CD4-positive, alpha-beta T cell treated with Interleukin-15 for 4 hours (primary cell): ENCODE results near the gene RTN4RL2.
A peak's percentile ranks its signal among the peaks of the same experiment; 100 is the strongest.

Experiments used
- DNase-seq: peaks from one replicate; pipeline ENCODE4 v3.0.0-alpha.2; 2020; ENCODE audit warnings: low spot score

Gene RTN4RL2

DNA sequence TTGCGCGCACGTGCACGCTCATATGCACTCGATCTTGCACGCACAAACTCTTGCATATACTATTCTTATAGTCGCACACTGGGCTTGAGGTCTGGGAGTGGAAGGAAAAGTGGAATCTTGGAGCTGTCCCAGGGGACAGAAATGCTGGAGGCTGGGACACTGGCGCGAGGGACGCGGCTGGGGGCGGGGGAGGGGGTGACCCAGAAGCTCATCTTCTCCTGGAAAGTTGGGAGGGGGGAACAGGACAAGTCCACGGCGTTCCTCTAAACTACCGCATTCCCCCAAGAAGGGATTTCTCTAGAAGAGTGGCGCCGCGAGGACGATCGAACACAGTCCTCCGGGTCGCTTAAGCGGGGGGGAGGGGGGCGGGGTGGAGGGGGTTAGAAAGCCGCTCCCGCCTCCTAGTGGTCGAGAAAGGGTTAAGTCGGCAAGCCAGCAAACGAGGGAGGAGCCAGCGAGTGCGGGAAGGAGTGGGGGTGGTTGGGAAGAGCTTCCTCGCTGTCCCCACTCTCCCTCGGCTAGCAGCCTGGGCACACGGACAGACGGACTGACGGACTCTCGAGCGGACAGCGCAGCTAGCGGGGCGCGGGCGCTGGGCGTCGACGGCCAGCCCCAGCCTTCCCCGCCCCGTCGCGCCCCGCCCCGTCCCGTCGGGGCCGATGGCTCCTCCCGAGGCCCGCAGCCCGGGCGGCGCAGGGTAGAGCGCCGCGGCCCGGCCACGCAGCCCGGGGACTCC lies at the start of gene RTN4RL2:
TSS of gene RTN4RL2 (plus strand) at position 507 of the 736 bp plus-strand sequence. CDS start 338 bp downstream, outside the sequence.
- DNase-seq = no peak

DNA sequence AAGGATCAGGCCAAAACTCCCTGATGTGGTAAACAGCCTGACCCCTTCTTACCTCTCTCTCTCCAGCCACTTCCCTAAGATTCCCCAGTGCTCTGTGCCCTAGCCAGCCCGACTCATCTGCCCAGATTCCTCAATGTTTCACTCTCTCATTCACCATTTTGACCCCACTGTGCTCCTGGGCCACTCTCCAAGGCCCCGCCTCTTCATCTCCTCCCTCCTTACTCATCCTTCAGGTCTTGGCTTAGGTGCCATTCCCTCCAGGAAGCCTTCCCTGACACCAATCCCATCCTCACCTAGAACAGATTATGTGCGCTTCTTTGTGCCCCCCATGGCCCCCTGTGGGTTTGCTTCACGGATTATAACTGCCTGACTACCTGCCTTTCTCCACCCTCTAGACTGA lies 46.6 kb upstream of the RTN4RL2 start:
- DNase-seq = no peak

DNA sequence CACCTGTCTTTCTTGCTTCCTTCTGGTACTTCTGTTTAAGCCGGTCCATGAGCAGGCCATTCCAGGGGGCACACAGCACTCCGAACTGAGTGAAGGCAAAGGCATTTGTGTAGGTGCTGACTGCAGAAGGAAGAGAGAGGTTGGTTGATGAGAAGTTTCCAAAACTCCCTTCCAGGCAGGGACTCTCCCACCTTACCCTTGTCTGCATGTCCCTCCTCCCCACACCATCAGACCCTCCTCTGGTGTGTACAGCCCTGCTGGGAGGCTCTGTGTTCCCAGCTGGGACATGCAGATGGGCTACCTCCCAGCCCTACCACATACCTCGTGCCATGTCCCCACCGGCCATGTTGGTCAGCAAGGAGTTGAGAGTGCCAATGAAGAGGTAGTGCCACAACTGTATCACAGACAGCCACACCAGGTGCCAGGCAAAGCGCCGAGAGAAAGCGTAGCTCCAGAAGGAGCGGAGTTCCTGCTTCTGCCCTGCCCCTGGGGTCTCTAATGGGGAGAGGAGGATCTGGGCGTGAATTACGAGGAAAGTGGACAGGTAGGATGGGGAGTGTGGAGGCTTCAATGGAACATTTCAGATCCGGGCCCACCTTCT lies 45.6 kb upstream of the RTN4RL2 start:
- DNase-seq = no peak

DNA sequence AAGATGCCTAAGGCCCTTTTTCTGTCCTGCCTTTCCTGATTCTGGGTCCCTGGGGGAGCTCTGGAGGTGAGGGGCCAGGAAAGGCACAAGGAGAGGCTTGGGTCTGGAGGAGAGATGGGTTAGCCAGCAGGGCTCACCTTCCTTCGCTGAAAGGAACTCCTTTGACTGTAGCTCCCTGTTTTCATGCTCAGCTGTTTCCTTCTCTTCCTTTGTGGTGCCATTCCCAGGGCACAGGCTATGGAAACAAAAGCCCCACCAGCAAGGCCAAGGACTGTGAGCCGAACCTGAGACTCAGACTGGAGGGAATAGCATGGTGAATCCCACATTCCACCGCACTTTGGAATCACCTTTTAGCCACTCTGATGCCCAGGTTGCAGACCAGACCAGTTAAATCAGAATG lies 43.9 kb upstream of the RTN4RL2 start:
- DNase-seq = no peak

DNA sequence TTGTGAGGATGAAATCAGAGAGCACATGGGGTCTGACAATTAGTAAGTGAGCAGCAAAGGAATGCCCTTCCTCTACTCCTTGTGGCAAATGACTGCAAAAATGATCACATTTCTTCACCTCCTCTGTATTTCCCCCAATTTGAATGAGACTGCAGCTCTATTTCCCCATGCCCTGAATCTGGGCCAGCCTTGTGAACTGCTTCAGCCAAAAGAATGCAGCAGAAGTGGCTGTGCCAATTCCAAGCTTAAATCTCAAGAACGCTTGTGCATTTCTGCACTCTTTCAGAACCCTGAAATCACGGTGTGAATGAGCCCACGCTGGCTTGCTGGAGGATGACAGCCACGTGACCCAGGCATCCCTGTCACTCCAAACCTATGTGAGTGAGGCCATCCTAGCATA lies 43.3 kb upstream of the RTN4RL2 start:
- DNase-seq = no peak

DNA sequence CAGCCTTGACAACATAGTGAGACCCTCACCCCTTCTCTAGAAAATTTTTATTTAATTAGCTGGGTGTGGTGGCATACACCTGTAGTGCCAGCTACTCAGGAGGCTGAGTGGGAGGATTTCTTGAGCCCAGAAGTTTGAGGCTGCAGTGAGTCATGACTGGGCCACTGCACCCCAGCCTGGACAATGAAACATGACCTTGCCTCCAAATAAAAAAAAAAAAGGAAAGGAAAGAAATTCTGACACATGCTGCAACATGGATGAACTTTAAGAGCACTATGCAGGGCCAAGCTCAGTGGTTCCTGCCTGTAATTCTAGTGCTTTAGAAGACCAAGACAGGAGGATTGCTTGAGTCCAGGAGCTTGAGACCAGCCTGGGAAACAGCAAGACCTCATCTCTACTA lies 42.2 kb upstream of the RTN4RL2 start:
- DNase-seq = no peak

DNA sequence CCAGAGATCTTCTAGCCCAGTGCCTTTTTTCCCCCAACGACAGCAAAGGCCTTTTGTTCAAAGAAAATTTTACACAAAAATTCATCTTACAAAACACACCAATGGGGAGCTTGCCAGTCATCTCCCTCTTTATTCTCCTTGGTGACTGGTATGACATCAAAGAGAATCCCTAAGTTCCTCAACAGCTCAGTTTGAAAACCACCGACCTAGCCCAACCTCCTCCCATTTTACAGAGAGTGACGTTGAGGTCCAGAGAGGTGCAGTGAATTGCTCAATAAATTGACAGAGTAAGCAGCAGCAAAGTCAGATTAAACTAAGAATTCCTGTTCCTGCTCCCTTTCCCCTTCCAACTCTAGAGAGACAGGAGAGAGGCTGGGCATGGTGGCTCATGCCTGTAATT lies 41.2 kb upstream of the RTN4RL2 start:
- DNase-seq = no peak

DNA sequence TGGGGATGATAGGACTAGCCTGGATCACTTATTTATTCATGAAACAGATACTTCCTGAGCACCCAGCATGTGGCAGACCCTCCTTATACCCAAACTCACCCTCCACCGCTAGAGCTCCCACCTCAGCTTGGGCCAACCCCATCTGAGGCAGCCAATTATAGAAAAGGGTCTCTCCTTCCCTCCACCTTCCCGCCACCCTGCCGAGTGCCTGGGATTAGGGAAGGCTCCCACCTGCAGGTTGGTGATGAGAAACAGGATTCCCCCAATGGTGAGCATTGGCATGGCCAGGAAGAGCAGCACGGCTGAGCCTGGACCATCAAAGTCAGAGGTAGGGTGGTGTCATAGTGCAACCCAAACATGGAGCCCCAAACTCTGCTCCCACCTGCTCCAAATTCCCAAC lies 39.3 kb upstream of the RTN4RL2 start:
- no peak for DNase-seq

DNA sequence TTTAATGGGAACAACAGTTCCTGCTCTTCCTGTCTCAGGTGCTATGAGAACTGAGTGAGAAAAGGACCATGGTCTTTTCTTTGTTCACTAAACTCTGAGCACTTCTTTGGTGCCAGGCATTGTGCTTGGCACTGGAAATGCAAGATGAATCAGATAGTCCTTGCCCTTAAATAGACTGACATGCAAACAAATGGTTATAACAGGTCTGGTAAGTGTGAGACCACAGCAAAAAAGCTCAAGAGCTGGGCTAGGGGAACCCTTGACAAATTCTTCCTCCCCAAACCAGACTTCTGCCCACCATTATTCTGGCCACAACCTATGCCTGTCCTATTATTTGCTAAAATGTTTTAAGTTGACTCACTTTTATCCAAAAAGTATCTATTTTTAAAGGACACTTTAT lies 38.5 kb upstream of the RTN4RL2 start:
- no peak for DNase-seq

DNA sequence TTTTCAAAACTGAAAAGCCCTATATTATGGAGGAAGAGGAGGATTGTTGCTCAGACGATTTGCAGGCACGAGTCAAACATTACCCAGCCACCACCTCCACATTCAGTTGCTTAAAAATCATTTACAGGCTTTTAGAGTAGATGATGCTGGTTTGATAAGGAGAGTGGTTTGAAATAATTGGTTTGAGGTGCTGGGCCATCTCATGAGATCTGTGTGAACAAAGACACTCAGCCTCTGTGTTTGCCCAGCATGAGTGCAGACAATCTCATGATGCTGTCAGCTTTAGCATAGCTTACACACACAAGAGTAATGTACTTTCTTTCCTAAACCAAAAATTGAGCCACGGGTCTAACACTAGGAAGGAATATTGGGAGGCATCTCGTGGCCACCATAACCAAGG lies 37.7 kb upstream of the RTN4RL2 start:
- no peak for DNase-seq

DNA sequence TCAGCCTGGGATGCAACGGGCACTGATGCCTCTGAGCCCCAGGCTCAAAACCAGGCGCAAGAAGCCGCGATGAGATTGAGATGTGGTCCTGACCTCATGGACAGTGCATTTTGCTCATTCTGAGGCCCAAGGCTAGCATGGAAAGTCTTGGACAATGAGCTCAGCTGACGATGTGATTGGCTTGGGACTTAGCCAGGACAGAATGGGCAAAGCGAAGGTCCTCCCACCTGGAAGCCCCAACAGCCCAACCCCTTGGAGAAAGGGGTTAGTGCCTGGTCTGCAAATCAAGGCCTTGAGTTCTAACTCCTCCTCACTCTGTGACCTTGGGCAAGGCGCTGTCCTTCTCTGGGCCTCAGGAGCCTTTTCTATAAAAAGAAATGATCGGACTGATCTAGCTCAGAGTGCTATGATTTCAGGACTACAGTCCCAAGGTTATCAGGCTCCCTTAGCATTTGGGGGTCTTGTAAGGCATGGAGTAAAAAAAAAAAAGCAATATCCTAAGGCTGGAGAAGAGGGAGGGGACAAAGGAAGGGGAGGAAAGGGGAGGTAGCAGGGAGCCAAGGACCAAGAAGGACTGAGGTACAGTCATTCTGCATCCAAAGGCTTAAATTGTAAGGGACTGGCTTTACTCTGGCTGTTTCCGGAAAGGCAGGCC lies 36.1 kb upstream of the RTN4RL2 start:
- no peak for DNase-seq

DNA sequence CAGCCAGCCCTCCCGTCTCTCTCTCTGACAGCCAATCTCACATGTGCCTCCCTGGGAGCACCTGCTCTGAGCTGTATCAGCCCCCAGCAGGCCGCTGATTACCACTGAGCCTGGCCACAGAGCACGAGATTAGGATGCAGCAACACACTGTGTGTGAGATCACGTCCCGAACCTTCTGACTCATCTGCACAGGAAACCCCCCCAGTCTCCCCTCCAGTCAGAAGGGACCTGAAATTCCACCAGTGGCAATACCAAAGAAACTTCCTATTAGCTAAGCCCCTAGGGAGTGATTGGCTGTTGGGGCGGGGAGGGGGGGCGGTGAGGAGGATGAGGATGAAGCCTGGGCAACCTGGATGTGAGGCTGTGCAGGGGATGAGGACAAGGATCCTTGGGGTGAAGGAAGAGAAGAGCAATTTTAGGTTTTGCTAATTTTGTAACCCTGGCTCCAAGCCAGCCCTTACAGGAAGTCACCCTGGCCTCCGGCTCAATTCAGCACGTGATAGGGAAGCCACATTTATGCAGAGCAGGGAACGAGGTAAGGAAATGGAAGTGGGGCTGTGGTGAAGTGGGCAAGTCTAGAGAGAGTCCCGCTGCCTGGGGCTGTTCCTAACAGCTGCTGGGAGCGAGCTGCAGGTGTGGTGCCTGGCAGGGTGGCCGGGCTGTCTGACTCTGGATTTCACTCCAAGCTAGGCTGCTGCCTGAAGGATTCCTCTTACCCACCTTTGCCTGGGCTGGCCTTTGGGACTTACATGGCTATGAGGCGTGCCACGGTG lies 35.4 kb upstream of the RTN4RL2 start:
- DNase-seq = peak; percentile 86

DNA sequence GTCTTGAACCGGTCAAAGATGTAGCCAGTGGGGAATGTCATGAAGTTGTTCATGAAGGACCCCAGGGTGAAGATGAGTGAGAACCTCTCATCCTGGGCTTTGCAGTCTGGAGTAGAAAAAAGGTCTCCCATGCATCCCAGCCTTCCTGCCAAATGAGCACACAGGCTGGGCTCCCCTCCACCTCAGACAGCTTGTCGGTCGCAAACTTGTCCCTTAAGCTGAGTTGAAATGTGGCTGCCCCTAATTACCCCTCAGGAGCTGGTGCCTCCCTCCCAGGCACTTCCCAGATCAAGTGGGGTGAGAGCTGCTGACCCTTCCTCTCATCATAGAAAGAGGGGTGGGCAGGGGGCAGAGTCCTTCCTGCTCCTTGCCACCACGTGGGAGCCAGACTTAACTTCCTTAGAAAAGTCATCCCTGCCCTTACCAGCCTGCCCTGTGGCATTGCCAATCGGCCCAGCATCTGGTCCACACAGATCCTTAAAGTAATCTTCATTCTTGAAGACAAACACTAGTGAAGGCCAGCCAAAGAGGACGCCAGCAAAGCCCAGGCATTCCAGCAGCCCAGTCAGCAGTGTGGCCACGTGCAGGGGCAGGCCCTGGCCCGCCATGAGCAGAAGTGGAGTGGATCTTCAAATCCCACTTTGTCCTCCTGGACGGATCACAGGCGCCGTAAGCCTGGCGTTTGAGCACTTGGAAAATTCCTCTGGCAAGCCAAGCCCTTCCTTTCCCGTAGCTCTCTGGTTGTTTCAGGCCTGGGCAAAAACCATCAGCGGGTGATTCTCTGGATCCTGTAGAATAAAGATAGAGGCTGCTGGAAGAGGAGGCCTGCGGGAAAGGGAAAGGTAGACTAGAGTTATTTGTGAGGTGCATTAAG lies 34.5 kb upstream of the RTN4RL2 start:
- no peak for DNase-seq

DNA sequence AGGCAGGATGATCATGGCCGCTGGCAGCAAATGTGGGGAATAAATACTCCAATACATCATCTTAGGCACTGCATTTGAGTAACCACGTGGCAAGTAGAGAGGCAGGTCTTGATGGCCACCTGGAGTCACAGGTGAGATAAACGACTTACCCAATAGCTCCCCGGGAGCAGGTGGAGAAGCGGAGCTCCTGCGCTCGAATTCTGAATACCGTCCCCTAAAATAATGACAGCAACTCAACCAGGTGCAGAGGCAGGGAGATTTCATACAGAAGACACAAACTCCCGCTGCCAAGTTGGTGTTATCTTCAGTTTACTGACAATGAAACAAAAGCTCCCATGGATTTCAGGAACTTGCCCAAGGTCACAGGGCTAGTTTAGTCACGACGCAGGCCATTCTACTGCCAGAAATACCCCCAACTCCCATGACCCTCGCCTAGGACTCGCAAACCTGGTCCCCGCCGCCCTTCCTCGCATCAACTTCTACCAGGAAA lies 33.8 kb upstream of the RTN4RL2 start:
- no peak for DNase-seq

DNA sequence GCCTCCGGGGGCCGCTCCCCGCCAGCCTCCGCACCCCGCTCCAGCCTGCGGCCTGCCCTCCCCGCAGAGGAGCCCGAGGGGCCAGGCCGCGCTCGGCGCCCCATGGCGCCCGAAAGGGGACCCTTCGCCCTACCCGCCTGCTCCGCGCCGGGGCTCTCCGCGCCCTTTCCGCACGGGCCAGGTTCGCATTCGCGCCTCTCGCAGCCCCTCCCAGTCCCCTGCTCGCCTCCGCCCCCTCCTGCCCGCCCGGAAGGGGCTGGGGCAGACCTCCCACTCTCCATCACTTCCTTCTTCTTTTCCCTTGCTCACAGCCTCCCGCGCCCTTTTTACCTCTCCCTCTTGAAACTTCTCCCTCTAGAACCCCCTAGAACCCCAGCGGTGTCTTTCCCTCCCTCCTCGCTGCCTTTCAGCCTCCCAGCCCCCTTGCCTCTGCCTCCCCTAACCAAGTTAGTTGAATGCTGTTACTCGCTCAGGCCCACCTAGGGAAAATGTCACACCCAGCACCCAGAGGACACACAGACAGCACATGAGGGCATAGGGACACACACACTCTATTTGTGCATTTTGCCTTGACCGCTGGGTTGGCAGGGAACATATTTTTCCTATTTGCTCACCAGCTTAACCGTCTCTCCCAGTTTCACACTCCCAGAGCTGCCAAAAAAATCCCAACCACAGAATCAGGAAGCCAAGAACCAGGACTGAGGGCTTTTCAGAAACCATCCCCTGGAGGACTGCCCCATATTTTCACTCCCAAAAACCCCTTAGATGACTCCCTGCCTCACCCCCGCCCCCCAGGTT lies 33.2 kb upstream of the RTN4RL2 start, which contains the start of gene SLC43A3:
TSS of gene SLC43A3 (minus strand) at position 193 of the 798 bp plus-strand sequence. CDS start 949 bp downstream, outside the sequence.
- peak; percentile 55 for DNase-seq

DNA sequence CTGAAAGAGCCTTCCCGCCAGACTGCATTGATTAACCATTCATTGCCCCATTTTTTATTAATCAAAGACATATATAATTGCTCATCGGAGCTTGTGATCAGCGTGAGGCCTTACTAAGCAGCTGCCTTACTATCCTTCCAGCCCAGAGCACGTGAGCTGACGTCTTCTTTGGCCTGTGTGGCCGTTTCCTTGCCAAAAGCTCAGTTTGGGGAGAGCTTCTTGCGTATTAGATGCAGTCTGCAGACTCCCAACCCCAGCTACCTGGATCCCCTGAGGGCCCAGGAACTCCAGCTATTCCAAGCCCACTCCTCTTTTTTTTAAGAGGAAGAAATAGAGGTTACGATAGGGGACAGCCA lies 32.6 kb upstream of the RTN4RL2 start:
- no peak for DNase-seq

DNA sequence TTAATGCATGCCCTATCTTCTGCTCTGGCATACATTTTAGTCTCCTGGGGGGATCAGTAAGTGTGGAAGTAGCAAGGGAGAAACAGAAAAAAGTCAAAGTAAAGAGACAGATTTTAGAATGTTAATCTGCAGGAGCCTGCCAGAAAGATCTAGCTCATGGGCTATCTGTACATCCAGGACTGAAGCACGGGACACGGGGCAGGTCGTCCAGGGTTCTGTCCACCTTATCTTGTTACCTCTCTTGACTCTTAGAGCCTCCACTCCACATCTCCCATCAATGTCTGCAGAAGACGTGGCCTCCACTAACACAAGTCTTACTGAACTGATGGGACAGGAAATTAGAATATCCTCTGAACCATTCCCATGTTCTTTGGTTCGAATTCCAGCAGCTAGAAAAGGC lies 31.7 kb upstream of the RTN4RL2 start:
- DNase-seq = no peak

DNA sequence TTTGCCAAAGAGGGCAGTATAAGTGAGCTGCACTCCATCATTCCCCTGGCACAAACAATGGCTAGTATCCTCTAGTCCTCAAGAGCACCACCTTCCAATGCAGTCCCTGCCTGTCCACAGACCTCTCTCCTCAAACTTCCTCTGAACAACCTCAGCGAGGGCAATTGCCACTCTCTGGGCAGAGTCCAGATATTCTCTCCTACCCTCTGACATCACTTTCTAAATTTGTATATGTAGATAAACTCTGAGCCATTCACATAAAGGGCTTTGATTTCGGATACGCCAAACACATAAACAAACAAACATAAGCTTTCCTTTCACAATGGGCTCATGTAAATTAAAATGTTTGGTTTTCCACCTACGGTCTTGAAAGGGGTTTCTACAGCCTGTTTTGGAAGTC lies 30.4 kb upstream of the RTN4RL2 start:
- no peak for DNase-seq

DNA sequence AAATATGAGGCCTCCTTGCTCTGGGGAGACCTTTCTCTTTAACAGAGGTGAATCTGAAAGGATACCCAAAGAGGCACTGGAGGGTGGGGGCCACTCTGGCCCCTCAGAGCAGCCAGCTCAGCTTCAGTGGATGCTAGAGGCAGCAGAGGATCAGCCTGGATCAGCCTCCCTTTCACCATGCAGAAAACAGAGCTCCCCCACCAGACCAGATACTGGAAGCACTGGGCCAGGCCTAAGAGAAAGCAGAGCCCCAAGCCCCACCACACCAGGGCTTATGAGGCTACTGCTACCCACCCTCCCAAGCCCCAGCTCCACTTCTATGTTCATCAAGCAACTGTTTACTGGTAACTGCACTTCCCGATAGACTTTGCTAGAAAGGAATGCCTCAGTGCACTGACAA lies 29.4 kb upstream of the RTN4RL2 start:
- DNase-seq = no peak

DNA sequence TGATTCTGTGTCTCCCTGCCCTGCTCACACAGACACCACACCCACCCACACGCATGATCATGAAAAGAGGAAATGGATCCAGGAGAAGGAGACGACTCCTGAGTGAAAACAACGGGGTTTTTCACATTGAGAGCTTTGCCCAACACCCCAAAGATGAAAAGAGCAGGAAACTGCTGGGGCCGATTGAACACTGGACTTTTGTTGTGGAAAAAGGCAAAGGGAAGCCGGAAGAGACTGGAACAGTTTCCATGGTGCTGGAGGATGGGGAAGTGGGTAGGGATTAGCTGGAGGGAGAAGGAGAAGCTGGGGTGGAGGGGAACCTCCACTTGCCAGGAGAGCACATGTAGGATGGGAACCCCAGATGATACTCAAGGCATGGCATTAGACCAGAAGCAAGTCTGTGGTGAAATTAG lies 28.2 kb upstream of the RTN4RL2 start:
- DNase-seq = no peak

DNA sequence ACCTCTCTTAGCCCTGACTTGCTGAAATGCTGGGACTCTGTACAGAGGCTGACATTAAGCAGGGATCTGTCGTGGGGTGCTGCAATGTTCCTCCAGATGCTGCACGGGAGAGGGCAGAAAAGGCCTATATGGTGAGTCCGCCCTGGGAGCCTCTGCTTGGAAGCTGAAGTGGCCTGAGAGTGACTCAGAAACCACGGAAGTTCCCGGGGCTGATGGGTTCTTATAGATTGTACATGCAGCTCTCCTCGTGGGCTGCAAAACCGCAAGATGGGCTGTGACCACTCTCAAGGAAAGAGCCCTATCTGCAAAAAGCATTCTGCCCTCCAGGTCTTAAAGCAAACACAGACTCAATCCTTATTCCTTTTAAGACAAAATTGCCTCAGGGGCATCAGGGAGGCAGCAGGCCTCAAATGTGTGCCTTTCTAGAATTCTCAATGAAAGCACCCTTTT lies 27.6 kb upstream of the RTN4RL2 start:
- no peak for DNase-seq
